ENCODE data around the gene GALE. TPM values are rescaled to one million over a fixed set of nuclear protein-coding genes. Genes with fewer than 3 reads are reported as not detected.

GALE gene
- total RNA-seq, 1 experiment from 2014 or later = 114 TPM

DNA sequence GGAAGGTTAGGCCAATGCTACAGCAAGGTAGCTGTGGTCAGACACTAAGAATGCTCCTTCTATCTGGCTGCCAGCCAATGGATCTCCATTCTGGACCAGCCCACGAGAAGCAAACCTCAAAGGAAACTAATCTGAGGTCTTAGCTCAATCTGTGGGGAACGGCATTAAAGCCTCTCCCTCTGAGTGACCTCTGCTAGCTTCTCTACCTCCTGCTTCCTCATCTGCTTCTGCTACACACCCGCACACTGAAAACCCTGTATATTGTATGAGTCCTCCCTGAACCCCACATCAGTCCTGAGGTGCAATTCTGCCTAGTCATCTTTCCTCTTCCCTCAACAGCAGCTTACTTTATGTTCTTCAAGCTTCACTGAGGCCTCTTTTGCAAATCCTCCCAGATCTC, 6.9 kb upstream of the GALE start:
- H3K4me3 ChIP-seq (ENCODE audit: low read depth in 2 of 2, low read length in 2 of 2) = no peak overlapping the region
- TF ChIP-seq POLR2AphosphoS5 (IDR thresholded peaks at IDR 0.05; ENCODE audit: low read depth, low read length) (no peak), TCF7L2 (IDR thresholded peaks at IDR 0.05; ENCODE audit: low read depth, low read length) (no peak)
- H3K27me3 ChIP-seq (ENCODE audit: control insufficient read depth, insufficient read depth, low read length) = no peaks in the 10 kb centered on the region
- H3K36me3 ChIP-seq (ENCODE audit: control insufficient read depth, insufficient read depth, low read length) = no peaks in the 10 kb centered on the region
- no TSS peak for BruUV-seq (replicated peaks)
- H3K4me1 ChIP-seq (ENCODE audit: control insufficient read depth, insufficient read depth, low read length) = no peaks in the 10 kb centered on the region
- no peaks in the 10 kb centered on the region for H3K9me3 ChIP-seq (ENCODE audit: control insufficient read depth, insufficient read depth, low read depth, low read length)
- no peak overlapping the region for H3K27ac ChIP-seq (ENCODE audit: low read length)
- in situ Hi-C loops (cut with HindIII; ENCODE audit: low pct_unique_long_range_greater_than_20kb, low sequenced_read_pairs) (no loop called here), intact Hi-C loops (cut with micrococcal nuclease; ENCODE audit: unreplicated experiment) (no loop called here)
- ChIA-PET POLR2A (interaction anchor here (0.6 to 0.7 kb wide), 2 partner anchors 37 to 873 kb away, joined by 4 to 5 read pairs; no protein-coding TSS in a partner anchor), CTCF (no interaction called here)
- ATAC-seq (no peak), DNase-seq (ENCODE audit: low read depth, low spot score) (no peak)

DNA sequence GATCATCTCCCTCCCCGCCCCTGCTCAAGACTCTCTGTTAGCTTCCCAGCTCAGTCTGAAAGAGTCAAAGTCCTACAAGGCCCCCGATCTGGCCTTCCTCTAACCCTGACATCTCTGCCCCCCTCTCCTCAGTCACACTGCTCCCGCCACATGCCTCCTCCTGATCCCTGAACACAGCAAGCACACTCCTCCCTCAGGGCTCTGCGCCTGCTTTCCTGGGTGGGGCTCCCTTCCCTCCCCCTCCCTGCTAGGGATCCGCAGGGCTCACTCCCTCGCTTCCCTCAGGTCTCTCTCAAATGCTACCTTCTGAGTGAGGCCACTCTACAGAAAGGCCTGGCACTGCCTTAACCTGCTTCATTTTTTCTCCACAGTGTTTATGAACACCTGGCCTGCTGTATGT, 5.7 kb upstream of the GALE start:
- ChIA-PET CTCF (interaction anchor here (0.5 kb wide), 1 partner anchor 48 kb away, joined by 3 read pairs; no protein-coding TSS in a partner anchor), POLR2A (interaction anchor here (0.6 to 0.8 kb wide), 2 partner anchors 10 to 19 kb away, joined by 3 to 4 read pairs; partner anchors contain the start of gene HMGCL)
- no peak overlapping the region for H3K4me3 ChIP-seq (ENCODE audit: low read depth in 2 of 2, low read length in 2 of 2)
- no peaks in the 10 kb centered on the region for H3K36me3 ChIP-seq (ENCODE audit: control insufficient read depth, insufficient read depth, low read length)
- TF ChIP-seq, protein P1, sequence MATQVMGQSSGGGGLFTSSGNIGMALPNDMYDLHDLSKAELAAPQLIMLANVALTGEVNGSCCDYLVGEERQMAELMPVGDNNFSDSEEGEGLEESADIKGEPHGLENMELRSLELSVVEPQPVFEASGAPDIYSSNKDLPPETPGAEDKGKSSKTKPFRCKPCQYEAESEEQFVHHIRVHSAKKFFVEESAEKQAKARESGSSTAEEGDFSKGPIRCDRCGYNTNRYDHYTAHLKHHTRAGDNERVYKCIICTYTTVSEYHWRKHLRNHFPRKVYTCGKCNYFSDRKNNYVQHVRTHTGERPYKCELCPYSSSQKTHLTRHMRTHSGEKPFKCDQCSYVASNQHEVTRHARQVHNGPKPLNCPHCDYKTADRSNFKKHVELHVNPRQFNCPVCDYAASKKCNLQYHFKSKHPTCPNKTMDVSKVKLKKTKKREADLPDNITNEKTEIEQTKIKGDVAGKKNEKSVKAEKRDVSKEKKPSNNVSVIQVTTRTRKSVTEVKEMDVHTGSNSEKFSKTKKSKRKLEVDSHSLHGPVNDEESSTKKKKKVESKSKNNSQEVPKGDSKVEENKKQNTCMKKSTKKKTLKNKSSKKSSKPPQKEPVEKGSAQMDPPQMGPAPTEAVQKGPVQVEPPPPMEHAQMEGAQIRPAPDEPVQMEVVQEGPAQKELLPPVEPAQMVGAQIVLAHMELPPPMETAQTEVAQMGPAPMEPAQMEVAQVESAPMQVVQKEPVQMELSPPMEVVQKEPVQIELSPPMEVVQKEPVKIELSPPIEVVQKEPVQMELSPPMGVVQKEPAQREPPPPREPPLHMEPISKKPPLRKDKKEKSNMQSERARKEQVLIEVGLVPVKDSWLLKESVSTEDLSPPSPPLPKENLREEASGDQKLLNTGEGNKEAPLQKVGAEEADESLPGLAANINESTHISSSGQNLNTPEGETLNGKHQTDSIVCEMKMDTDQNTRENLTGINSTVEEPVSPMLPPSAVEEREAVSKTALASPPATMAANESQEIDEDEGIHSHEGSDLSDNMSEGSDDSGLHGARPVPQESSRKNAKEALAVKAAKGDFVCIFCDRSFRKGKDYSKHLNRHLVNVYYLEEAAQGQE (IDR thresholded peaks at IDR 0.05; ENCODE audit: insufficient read depth in 1 of 2, low read depth in 2 of 2, low read length in 1 of 2) = no peak
- TF ChIP-seq, protein P2, sequence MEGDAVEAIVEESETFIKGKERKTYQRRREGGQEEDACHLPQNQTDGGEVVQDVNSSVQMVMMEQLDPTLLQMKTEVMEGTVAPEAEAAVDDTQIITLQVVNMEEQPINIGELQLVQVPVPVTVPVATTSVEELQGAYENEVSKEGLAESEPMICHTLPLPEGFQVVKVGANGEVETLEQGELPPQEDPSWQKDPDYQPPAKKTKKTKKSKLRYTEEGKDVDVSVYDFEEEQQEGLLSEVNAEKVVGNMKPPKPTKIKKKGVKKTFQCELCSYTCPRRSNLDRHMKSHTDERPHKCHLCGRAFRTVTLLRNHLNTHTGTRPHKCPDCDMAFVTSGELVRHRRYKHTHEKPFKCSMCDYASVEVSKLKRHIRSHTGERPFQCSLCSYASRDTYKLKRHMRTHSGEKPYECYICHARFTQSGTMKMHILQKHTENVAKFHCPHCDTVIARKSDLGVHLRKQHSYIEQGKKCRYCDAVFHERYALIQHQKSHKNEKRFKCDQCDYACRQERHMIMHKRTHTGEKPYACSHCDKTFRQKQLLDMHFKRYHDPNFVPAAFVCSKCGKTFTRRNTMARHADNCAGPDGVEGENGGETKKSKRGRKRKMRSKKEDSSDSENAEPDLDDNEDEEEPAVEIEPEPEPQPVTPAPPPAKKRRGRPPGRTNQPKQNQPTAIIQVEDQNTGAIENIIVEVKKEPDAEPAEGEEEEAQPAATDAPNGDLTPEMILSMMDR (IDR thresholded peaks at IDR 0.05) = no peak
- no peak for TF ChIP-seq SIN3A (IDR thresholded peaks at IDR 0.05; ENCODE audit: borderline replicate concordance, insufficient read depth, low read depth, low read length)
- no peak for TF ChIP-seq POLR2AphosphoS5 (IDR thresholded peaks at IDR 0.05; ENCODE audit: low read depth, low read length)
- no peak for TF ChIP-seq TCF7L2 (IDR thresholded peaks at IDR 0.05; ENCODE audit: low read depth, low read length)
- DNase-seq (ENCODE audit: low read depth, low spot score) (no peak), ATAC-seq (no peak)
- H3K27ac ChIP-seq (ENCODE audit: low read length) = no peak overlapping the region
- peaks cover 8% of the 10 kb centered on the region for H3K4me1 ChIP-seq (ENCODE audit: control insufficient read depth, insufficient read depth, low read length)
- intact Hi-C loops (cut with micrococcal nuclease; ENCODE audit: unreplicated experiment) = no loop called here
- in situ Hi-C loops (cut with HindIII; ENCODE audit: low pct_unique_long_range_greater_than_20kb, low sequenced_read_pairs) = no loop called here
- no TSS peak for BruUV-seq (replicated peaks)
- H3K9me3 ChIP-seq (ENCODE audit: control insufficient read depth, insufficient read depth, low read depth, low read length) = no peaks in the 10 kb centered on the region
- no peaks in the 10 kb centered on the region for H3K27me3 ChIP-seq (ENCODE audit: control insufficient read depth, insufficient read depth, low read length)

DNA sequence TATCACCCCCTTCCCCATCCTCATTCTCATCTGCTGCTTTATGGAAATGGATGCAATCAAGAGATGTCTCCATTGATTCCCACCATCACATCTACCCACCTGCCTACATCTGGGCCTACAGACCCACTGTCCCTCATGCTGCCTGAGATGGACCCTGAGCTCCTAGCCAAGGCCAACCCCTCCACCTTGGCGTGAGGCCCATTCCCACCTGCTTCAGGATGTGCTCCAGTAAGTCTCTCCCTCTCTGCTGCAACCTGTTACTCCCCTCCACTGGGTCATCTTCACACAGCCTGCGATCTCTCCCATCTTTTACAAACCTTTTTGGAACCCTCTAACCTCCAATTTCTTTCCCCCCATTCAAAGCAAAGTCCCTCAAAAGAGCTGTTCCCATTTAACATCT, 4.5 kb upstream of the GALE start:
- H3K27ac ChIP-seq (ENCODE audit: low read length) = no peak overlapping the region
- in situ Hi-C loops (cut with HindIII; ENCODE audit: low pct_unique_long_range_greater_than_20kb, low sequenced_read_pairs) (no loop called here), intact Hi-C loops (cut with micrococcal nuclease; ENCODE audit: unreplicated experiment) (no loop called here)
- ATAC-seq (no peak), DNase-seq (ENCODE audit: low read depth, low spot score) (no peak)
- TF ChIP-seq TCF7L2 (IDR thresholded peaks at IDR 0.05; ENCODE audit: low read depth, low read length) (no peak), POLR2AphosphoS5 (IDR thresholded peaks at IDR 0.05; ENCODE audit: low read depth, low read length) (no peak), SIN3A (IDR thresholded peaks at IDR 0.05; ENCODE audit: borderline replicate concordance, insufficient read depth, low read depth, low read length) (no peak)
- TF ChIP-seq, protein P1 (IDR thresholded peaks at IDR 0.05; ENCODE audit: insufficient read depth in 1 of 2, low read depth in 2 of 2, low read length in 1 of 2) = no peak
- TF ChIP-seq, protein P2 (IDR thresholded peaks at IDR 0.05) = no peak
- H3K9me3 ChIP-seq (ENCODE audit: control insufficient read depth, insufficient read depth, low read depth, low read length) = no peaks in the 10 kb centered on the region
- no peaks in the 10 kb centered on the region for H3K27me3 ChIP-seq (ENCODE audit: control insufficient read depth, insufficient read depth, low read length)
- no peak overlapping the region for H3K4me3 ChIP-seq (ENCODE audit: low read depth in 2 of 2, low read length in 2 of 2)
- H3K36me3 ChIP-seq (ENCODE audit: control insufficient read depth, insufficient read depth, low read length) = peaks cover 3% of the 10 kb centered on the region; the same call in 1 of the 2 replicates
- BruUV-seq (replicated peaks) = no TSS peak
- H3K4me1 ChIP-seq (ENCODE audit: control insufficient read depth, insufficient read depth, low read length) = peaks cover 9% of the 10 kb centered on the region
- POLR2A ChIA-PET = no interaction called here
- CTCF ChIA-PET = no interaction called here
